HepG2 (cell line): ENCODE data around the gene HTRA2. TPM values are rescaled to one million over a fixed set of nuclear protein-coding genes. Genes with fewer than 3 reads are reported as not detected.

Experiments used
- ARID2 ChIP-seq: sonication (generic); formaldehyde crosslinking; IDR thresholded peaks from 2 replicates; pipeline ENCODE4 v1.8.1; 2022; ENCODE audit warnings: mild to moderate bottlenecking, missing genetic modification reagents, borderline replicate concordance
- DPF2 ChIP-seq: sonication (generic); formaldehyde crosslinking; IDR thresholded peaks from 2 replicates; pipeline ENCODE4 v1.4.0; 2020; ENCODE audit warnings: mild to moderate bottlenecking, low read depth, missing genetic modification reagents, borderline replicate concordance
- FOXM1 ChIP-seq: sonication (generic); formaldehyde crosslinking; IDR thresholded peaks from 2 replicates; pipeline ENCODE4 v1.5.0; 2020; ENCODE audit warnings: missing genetic modification reagents
- GLI4 ChIP-seq: sonication (generic); formaldehyde crosslinking; IDR thresholded peaks from 2 replicates; pipeline ENCODE4 v1.5.1; 2020; ENCODE audit warnings: missing genetic modification reagents, mild to moderate bottlenecking, moderate library complexity, borderline replicate concordance
- MTF2 ChIP-seq: sonication (generic); formaldehyde crosslinking; IDR thresholded peaks from 2 replicates; pipeline ENCODE4 v1.5.0; 2020; ENCODE audit warnings: missing genetic modification reagents, borderline replicate concordance
- RAD51 ChIP-seq: fragments of 450-650 bp; IDR thresholded peaks from 2 replicates; pipeline ENCODE4 v1.6.1; 2016; ENCODE audit warnings: borderline replicate concordance
- SPEN ChIP-seq: sonication (generic); formaldehyde crosslinking; IDR thresholded peaks from 2 replicates; pipeline ENCODE4 v1.5.1; 2020; ENCODE audit warnings: low read depth, mild to moderate bottlenecking, missing genetic modification reagents
- TARDBP ChIP-seq: sonication (generic); formaldehyde crosslinking; IDR thresholded peaks from 2 replicates; pipeline ENCODE4 v1.8.0; 2022; ENCODE audit warnings: mild to moderate bottlenecking, missing genetic modification reagents
- XRCC5 ChIP-seq: fragments of 200-400 bp; formaldehyde crosslinking; optimal IDR thresholded peaks from 2 replicates; pipeline ENCODE3; 2017; ENCODE audit warnings: mild to moderate bottlenecking, low read length
- YY1 ChIP-seq: IDR thresholded peaks from 2 replicates; pipeline ENCODE4 v1.6.1; 2011; ENCODE audit warnings: low read length, low read depth, moderate library complexity, mild to moderate bottlenecking; ENCODE audit not compliant: insufficient read depth, insufficient replicate concordance
- ZFY ChIP-seq: sonication (generic); formaldehyde crosslinking; IDR thresholded peaks from 2 replicates; pipeline ENCODE4 v1.4.0; 2020; ENCODE audit warnings: missing genetic modification reagents
- ZNF326 ChIP-seq: sonication (generic); formaldehyde crosslinking; IDR thresholded peaks from 2 replicates; pipeline ENCODE4 v1.4.0; 2020; ENCODE audit warnings: missing genetic modification reagents, borderline replicate concordance
- ZNF430 ChIP-seq: sonication (generic); formaldehyde crosslinking; IDR thresholded peaks from 2 replicates; pipeline ENCODE4 v1.9.0; 2021; ENCODE audit warnings: mild to moderate bottlenecking, missing genetic modification reagents
- ZNF589 ChIP-seq: sonication (generic); formaldehyde crosslinking; conservative IDR thresholded peaks from 2 replicates; pipeline ENCODE4 v1.8.0; 2022; ENCODE audit warnings: mild to moderate bottlenecking, moderate library complexity, missing genetic modification reagents
- ZNF772 ChIP-seq: sonication (generic); formaldehyde crosslinking; IDR thresholded peaks from 2 replicates; pipeline ENCODE4 v1.5.0; 2020; ENCODE audit warnings: mild to moderate bottlenecking, missing genetic modification reagents
- ZNF850 ChIP-seq: sonication (generic); formaldehyde crosslinking; conservative IDR thresholded peaks from 2 replicates; pipeline ENCODE4 v1.9.0; 2021; ENCODE audit warnings: mild to moderate bottlenecking, missing genetic modification reagents
- polyA plus RNA-seq, 8 experiments: library from polyadenylated mRNA; depleted of rRNA in 3 of 8; stranded (reverse) in 7 of 8; unstranded in 1 of 8; fragments of >200 nt; fragmentation: Illumina TruSeq in 4 of 8; extraction: Trizol in 4 of 8; gene quantifications; 2 replicates each; pipeline versions ENCODE4 v1.2.1 to v1.2.3, GENCODE V29; 2011 to 2016; ENCODE audit warnings: low read depth in 4 of 8, missing spikeins in 1 of 8, mixed read lengths in 1 of 8; ENCODE audit not compliant: insufficient read depth in 1 of 8
- total RNA-seq, 5 experiments: library from RNA; depleted of rRNA; stranded (reverse); fragments of >200 nt; fragmentation: Illumina TruSeq; extraction: Trizol; gene quantifications; 2 replicates each; pipeline ENCODE4 v1.2.3, GENCODE V29; 2016; ENCODE audit warnings: low read depth in 1 of 5
- TF ChIP-seq, protein P1 (sequence below): sonication (generic); formaldehyde crosslinking; IDR thresholded peaks from 2 replicates; pipeline ENCODE4 v1.4.0; 2020; ENCODE audit warnings: missing genetic modification reagents
- TF ChIP-seq, protein P2 (sequence below): sonication (generic); formaldehyde crosslinking; IDR thresholded peaks from 2 replicates; pipeline ENCODE4 v1.5.0; 2020; ENCODE audit warnings: missing genetic modification reagents
- TF ChIP-seq, protein P3 (sequence below): sonication (generic); formaldehyde crosslinking; IDR thresholded peaks from 2 replicates; pipeline ENCODE4 v1.8.1; 2023; ENCODE audit warnings: mild to moderate bottlenecking, moderate library complexity, missing genetic modification reagents
- TF ChIP-seq, protein P4 (sequence below): sonication (generic); formaldehyde crosslinking; IDR thresholded peaks from 2 replicates; pipeline ENCODE4 v1.8.0; 2022; ENCODE audit warnings: mild to moderate bottlenecking, missing genetic modification reagents, moderate library complexity

HTRA2 gene
- total and polyA plus RNA-seq, 2 of the 13 experiments (the other 11 are each of a cell fraction or from before 2014, with no cell fraction given), result 47.7 to 50.3 TPM

DNA sequence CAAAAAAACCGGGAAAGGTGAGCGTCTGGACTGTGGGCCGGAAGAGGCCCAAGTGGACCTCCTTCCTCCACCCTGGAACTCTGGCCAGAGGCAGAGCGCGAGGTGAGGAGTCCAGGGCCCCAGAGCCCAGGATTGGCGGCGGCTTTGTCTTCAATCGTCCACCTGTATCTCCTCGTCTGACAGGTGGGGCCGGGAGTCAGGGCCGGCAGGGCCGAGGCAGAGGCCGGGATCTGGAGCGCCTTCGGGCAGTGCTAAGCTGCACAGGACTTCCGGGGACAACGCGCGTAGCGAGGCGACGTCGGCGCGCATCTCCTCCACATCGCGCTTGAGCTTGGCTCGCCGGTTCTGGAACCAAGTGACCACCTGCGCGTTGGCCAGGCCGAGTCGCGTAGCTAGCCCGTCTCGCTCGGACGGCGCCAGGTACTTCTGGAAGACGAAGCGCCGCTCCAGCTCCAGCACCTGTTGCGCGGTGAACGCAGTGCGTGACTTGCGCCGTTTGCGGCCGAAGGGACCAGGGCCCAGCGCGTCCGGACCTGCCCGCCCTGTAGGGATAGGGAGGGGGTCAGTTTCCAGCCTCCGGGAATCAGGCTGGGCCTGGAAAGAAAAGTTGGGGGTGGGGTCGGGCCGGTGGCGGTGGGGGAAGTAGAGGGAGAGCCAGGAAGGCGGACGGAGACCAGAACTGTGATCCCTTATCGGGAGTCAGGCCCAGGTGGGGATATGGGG is 31.8 kb upstream of the HTRA2 start (continued):
- TF ChIP-seq, protein P1, sequence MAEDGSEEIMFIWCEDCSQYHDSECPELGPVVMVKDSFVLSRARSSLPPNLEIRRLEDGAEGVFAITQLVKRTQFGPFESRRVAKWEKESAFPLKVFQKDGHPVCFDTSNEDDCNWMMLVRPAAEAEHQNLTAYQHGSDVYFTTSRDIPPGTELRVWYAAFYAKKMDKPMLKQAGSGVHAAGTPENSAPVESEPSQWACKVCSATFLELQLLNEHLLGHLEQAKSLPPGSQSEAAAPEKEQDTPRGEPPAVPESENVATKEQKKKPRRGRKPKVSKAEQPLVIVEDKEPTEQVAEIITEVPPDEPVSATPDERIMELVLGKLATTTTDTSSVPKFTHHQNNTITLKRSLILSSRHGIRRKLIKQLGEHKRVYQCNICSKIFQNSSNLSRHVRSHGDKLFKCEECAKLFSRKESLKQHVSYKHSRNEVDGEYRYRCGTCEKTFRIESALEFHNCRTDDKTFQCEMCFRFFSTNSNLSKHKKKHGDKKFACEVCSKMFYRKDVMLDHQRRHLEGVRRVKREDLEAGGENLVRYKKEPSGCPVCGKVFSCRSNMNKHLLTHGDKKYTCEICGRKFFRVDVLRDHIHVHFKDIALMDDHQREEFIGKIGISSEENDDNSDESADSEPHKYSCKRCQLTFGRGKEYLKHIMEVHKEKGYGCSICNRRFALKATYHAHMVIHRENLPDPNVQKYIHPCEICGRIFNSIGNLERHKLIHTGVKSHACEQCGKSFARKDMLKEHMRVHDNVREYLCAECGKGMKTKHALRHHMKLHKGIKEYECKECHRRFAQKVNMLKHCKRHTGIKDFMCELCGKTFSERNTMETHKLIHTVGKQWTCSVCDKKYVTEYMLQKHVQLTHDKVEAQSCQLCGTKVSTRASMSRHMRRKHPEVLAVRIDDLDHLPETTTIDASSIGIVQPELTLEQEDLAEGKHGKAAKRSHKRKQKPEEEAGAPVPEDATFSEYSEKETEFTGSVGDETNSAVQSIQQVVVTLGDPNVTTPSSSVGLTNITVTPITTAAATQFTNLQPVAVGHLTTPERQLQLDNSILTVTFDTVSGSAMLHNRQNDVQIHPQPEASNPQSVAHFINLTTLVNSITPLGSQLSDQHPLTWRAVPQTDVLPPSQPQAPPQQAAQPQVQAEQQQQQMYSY, result peak; percentile 21; the same call in 1 of the 2 replicates
- no peak for TF ChIP-seq GLI4
- peak; percentile 61; the same call in 1 of the 2 replicates for TF ChIP-seq ZNF326 (CRISPR knock-in tag)
- no peak for TF ChIP-seq RAD51
- peak; percentile 20 for TF ChIP-seq YY1
- peak; percentile 57 for TF ChIP-seq ZNF772 (CRISPR knock-in tag)
- TF ChIP-seq, protein P2, sequence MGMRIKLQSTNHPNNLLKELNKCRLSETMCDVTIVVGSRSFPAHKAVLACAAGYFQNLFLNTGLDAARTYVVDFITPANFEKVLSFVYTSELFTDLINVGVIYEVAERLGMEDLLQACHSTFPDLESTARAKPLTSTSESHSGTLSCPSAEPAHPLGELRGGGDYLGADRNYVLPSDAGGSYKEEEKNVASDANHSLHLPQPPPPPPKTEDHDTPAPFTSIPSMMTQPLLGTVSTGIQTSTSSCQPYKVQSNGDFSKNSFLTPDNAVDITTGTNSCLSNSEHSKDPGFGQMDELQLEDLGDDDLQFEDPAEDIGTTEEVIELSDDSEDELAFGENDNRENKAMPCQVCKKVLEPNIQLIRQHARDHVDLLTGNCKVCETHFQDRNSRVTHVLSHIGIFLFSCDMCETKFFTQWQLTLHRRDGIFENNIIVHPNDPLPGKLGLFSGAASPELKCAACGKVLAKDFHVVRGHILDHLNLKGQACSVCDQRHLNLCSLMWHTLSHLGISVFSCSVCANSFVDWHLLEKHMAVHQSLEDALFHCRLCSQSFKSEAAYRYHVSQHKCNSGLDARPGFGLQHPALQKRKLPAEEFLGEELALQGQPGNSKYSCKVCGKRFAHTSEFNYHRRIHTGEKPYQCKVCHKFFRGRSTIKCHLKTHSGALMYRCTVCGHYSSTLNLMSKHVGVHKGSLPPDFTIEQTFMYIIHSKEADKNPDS (CRISPR knock-in tag), result 0 out of 2 replicates have a peak, but pooled peaks have one; percentile 10
- TF ChIP-seq ZNF430 (CRISPR knock-in tag), result peak; percentile 78; the same call in 1 of the 2 replicates
- TF ChIP-seq, protein P3, sequence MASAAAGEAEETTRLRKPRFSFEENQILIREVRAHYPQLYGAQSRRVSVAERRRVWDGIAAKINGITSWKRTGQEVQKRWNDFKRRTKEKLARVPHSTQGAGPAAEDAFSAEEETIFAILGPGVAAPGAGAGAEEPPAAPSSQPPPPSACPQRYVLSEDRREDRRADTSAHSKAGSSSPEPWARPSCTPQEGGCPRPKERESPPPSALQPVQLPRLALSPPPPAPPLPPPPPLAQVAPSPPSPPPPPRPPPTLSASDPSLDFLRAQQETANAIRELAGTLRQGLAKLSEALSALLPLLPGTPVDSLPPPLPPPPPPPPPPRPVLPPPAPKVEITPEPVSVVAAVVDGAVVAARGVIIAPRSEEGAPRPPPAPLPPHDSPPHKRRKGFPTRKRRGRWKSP (CRISPR knock-in tag), result peak; percentile 93
- TF ChIP-seq ZNF589 (CRISPR knock-in tag), result peak; percentile 25; the same call in 1 of the 2 replicates
- TF ChIP-seq SPEN, result peak; percentile 51; the same call in 1 of the 2 replicates
- TF ChIP-seq XRCC5, result no peak
- 0 out of 2 replicates have a peak, but pooled peaks have one; percentile 36 for TF ChIP-seq TARDBP (CRISPR knock-in tag)
- peak; percentile 91 for TF ChIP-seq ARID2
- peak; percentile 9; the same call in 1 of the 2 replicates for TF ChIP-seq DPF2 (CRISPR knock-in tag)
- 0 out of 2 replicates have a peak, but pooled peaks have one; percentile 37 for TF ChIP-seq ZNF850 (CRISPR knock-in tag)
- TF ChIP-seq ZFY (CRISPR knock-in tag), result peak; percentile 59; the same call in 1 of the 2 replicates
- 0 out of 2 replicates have a peak, but pooled peaks have one; percentile 45 for TF ChIP-seq MTF2 (CRISPR knock-in tag)
- TF ChIP-seq FOXM1 (CRISPR knock-in tag), result no peak
- TF ChIP-seq, protein P4, sequence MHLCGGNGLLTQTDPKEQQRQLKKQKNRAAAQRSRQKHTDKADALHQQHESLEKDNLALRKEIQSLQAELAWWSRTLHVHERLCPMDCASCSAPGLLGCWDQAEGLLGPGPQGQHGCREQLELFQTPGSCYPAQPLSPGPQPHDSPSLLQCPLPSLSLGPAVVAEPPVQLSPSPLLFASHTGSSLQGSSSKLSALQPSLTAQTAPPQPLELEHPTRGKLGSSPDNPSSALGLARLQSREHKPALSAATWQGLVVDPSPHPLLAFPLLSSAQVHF (CRISPR knock-in tag), result 0 out of 2 replicates have a peak, but pooled peaks have one; percentile 30
